ENCODE data around the gene TET1. TPM values are rescaled to one million over a fixed set of nuclear protein-coding genes. Genes with fewer than 3 reads are reported as not detected.
"Not testable (repeated sequence)": the region's sequence is repeated elsewhere in the genome, so short reads cannot be mapped to it uniquely, and the experiment has no call there.

TET1 gene
- total and polyA plus RNA-seq, 4 donors: 0.06 to 2.1 (median 0.75) TPM

GRCh38 chr10:68708987-68709386 lies 148.8 kb downstream of the TET1 start:
- not testable (repeated sequence) for H3K4me1 ChIP-seq (ENCODE audit: control insufficient read depth in 4 of 4, insufficient read depth in 4 of 4, low read length in 3 of 4); H3K27ac ChIP-seq (ENCODE audit: low read depth in 1 of 2, low read length in 2 of 2); H3K4me3 ChIP-seq (ENCODE audit: low read depth in 1 of 3, low read length in 3 of 3); H3K9me3 ChIP-seq (ENCODE audit: control insufficient read depth in 4 of 4, low read length in 3 of 4); H3K36me3 ChIP-seq (ENCODE audit: control insufficient read depth in 4 of 4, insufficient read depth in 3 of 4, low read depth in 1 of 4, low read length in 3 of 4); H3K9ac ChIP-seq (ENCODE audit: low read depth in 1 of 2, low read length in 2 of 2); H3K27me3 ChIP-seq (ENCODE audit: control insufficient read depth in 4 of 4, insufficient read depth in 4 of 4, low read length in 3 of 4); DNase-seq (ENCODE audit: low spot score)
- 90% methylated on average over 5 of the region's 5 CpGs for WGBS

- H3K27me3 ChIP-seq (ENCODE audit: control insufficient read depth in 4 of 4, insufficient read depth in 4 of 4, low read length in 3 of 4); H3K9me3 ChIP-seq (ENCODE audit: control insufficient read depth in 4 of 4, low read length in 3 of 4); H3K9ac ChIP-seq (ENCODE audit: low read depth in 1 of 2, low read length in 2 of 2); H3K4me3 ChIP-seq (ENCODE audit: low read depth in 1 of 3, low read length in 3 of 3); H3K4me1 ChIP-seq (ENCODE audit: control insufficient read depth in 4 of 4, insufficient read depth in 4 of 4, low read length in 3 of 4); H3K36me3 ChIP-seq (ENCODE audit: control insufficient read depth in 4 of 4, insufficient read depth in 3 of 4, low read depth in 1 of 4, low read length in 3 of 4); H3K27ac ChIP-seq (ENCODE audit: low read depth in 1 of 2, low read length in 2 of 2); DNase-seq (ENCODE audit: low spot score): not testable (repeated sequence)
- WGBS: 81% methylated on average over 13 of the region's 13 CpGs
Measured at GRCh38 chr10:68713065-68713464, 152.9 kb downstream of the TET1 start.

GRCh38 chr10:68717435-68717834 lies 157.3 kb downstream of the TET1 start:
- no peak for TF ChIP-seq GABPA (IDR thresholded peaks at IDR 0.05 in 1 of 2, conservative IDR thresholded peaks at IDR 0.05 in 1 of 2)
- TF ChIP-seq MAX (IDR thresholded peaks at IDR 0.05): no peak
- TF ChIP-seq ZBTB33 (IDR thresholded peaks at IDR 0.05): no peak
- H3K9me3 ChIP-seq (ENCODE audit: control insufficient read depth in 4 of 4, low read length in 3 of 4): no peaks in the 10 kb centered on the region
- H3K4me3 ChIP-seq (ENCODE audit: low read depth in 1 of 3, low read length in 3 of 3): no peak overlapping the region
- no peaks in the 10 kb centered on the region for H3K27me3 ChIP-seq (ENCODE audit: control insufficient read depth in 4 of 4, insufficient read depth in 4 of 4, low read length in 3 of 4)
- no peak overlapping the region for H3K27ac ChIP-seq (ENCODE audit: low read depth in 1 of 2, low read length in 2 of 2)
- DNase-seq (ENCODE audit: low spot score): no peak
- H3K4me1 ChIP-seq (ENCODE audit: control insufficient read depth in 4 of 4, insufficient read depth in 4 of 4, low read length in 3 of 4): peaks cover 0 to 6% (median 4%) of the 10 kb centered on the region in 4 donors
- no peak overlapping the region for H3K9ac ChIP-seq (ENCODE audit: low read depth in 1 of 2, low read length in 2 of 2)
- 97% methylated on average over 3 of the region's 3 CpGs for WGBS
- no peaks in the 10 kb centered on the region for H3K36me3 ChIP-seq (ENCODE audit: control insufficient read depth in 4 of 4, insufficient read depth in 3 of 4, low read depth in 1 of 4, low read length in 3 of 4)

- H3K4me3 ChIP-seq (ENCODE audit: low read depth in 1 of 3, low read length in 3 of 3): peak within 1 kb of the TSS; percentile 46 to 89 (median 89)
- DNase-seq (ENCODE audit: low spot score): peak; percentile 92
- under 1% methylated on average over 72 of the region's 72 CpGs for WGBS
- TF ChIP-seq YY1 (IDR thresholded peaks at IDR 0.05): peak; percentile 98
- peak; percentile 56 to 60 for TF ChIP-seq RAD21 (IDR thresholded peaks at IDR 0.05)
- TF ChIP-seq RXRA (IDR thresholded peaks at IDR 0.05): peak; percentile 60 to 62
- TF ChIP-seq CTCF (IDR thresholded peaks at IDR 0.05; ENCODE audit: low read depth, low read length, missing input control): no peak
- peak in 1 of 2 donors; percentile 48 for TF ChIP-seq GABPA (IDR thresholded peaks at IDR 0.05 in 1 of 2, conservative IDR thresholded peaks at IDR 0.05 in 1 of 2)
- peak; percentile 85 for TF ChIP-seq MAX (IDR thresholded peaks at IDR 0.05)
- TF ChIP-seq ZBTB33 (IDR thresholded peaks at IDR 0.05): peak; percentile 40
- TF ChIP-seq TAF1 (conservative IDR thresholded peaks at IDR 0.05): peak; percentile 84
- TF ChIP-seq JUND (IDR thresholded peaks at IDR 0.05): peak; percentile 32 to 50
- no peak for TF ChIP-seq EGR1 (IDR thresholded peaks at IDR 0.05; ENCODE audit: low read depth in 2 of 2)
- TF ChIP-seq NR2F2 (IDR thresholded peaks at IDR 0.05): peak; percentile 46
Measured at GRCh38 chr10:68720793-68721672, 160.9 kb downstream of the TET1 start, which contains the start of gene CCAR1. Gene CCAR1, plus strand, starts transcription at chr10:68721239. Its CDS starts 1,266 bp downstream, at chr10:68722505.

More at GRCh38 chr10:68720793-68721672, 160.9 kb downstream of the TET1 start, which contains the start of gene CCAR1:
- Histone ChIP-seq H3K27ac (ENCODE audit: low read depth in 1 of 2, low read length in 2 of 2) (peak within 1 kb of the TSS; percentile 77 to 78), H3K4me1 (ENCODE audit: control insufficient read depth in 4 of 4, insufficient read depth in 4 of 4, low read length in 3 of 4) (peaks cover 0 to 8% (median 4%) of the 10 kb centered on the region in 4 donors), H3K9me3 (ENCODE audit: control insufficient read depth in 4 of 4, low read length in 3 of 4) (no peaks in the 10 kb centered on the region), H3K9ac (ENCODE audit: low read depth in 1 of 2, low read length in 2 of 2) (peak within 1 kb of the TSS; percentile 63 to 87), H3K27me3 (ENCODE audit: control insufficient read depth in 4 of 4, insufficient read depth in 4 of 4, low read length in 3 of 4) (no peaks in the 10 kb centered on the region), H3K36me3 (ENCODE audit: control insufficient read depth in 4 of 4, insufficient read depth in 3 of 4, low read depth in 1 of 4, low read length in 3 of 4) (peaks cover 5 to 12% (median 7%) of the 10 kb centered on the region in 4 donors)
